K562 (cell line): ENCODE measurements around the gene STX1A. TPM values are rescaled to one million over a fixed set of nuclear protein-coding genes. Genes with fewer than 3 reads are reported as not detected.

ENCODE experiments used
- ARNT ChIP-seq, 2 experiments: fragments of 450-650 bp; IDR thresholded peaks; 2 replicates each; pipeline ENCODE4 v1.6.1; 2016; ENCODE audit warnings: mild to moderate bottlenecking in 1 of 2
- ATF4 ChIP-seq: fragments of 450-650 bp; formaldehyde crosslinking; IDR thresholded peaks from 2 replicates; pipeline ENCODE4 v1.4.0; 2022; ENCODE audit warnings: mild to moderate bottlenecking, moderate library complexity
- CTCF ChIP-seq, 3 experiments: IDR thresholded peaks in 2 of 3; conservative IDR thresholded peaks in 1 of 3; 2 replicates each; pipeline ENCODE4 v1.5.1; 2011 to 2012; ENCODE audit warnings: low read length in 3 of 3, mild to moderate bottlenecking in 3 of 3, control low read depth in 2 of 3, improper control_type of control experiment in 1 of 3, inconsistent platforms in 1 of 3, low read depth in 1 of 3, mixed read lengths in 1 of 3, moderate library complexity in 1 of 3; ENCODE audit not compliant: insufficient read depth in 2 of 3
- DEAF1 ChIP-seq: fragments of 450-650 bp; formaldehyde crosslinking; IDR thresholded peaks from 2 replicates; pipeline ENCODE4 v1.4.0; 2020; ENCODE audit warnings: mild to moderate bottlenecking, moderate library complexity
- E2F8 ChIP-seq: fragments of 450-650 bp; IDR thresholded peaks from 2 replicates; pipeline ENCODE4 v1.7.1; 2018; ENCODE audit warnings: mild to moderate bottlenecking, low read depth; ENCODE audit not compliant: partially characterized antibody
- GABPA ChIP-seq: fragments of 200-800 bp; sonication (Bioruptor generic); conservative IDR thresholded peaks from 2 replicates; pipeline ENCODE4 v1.6.1; 2016; ENCODE audit warnings: low read depth, missing genetic modification characterization, missing compliant biosample characterization
- HDAC2 ChIP-seq: fragments of 450-650 bp; IDR thresholded peaks from 2 replicates; pipeline ENCODE4 v1.6.1; 2016; ENCODE audit warnings: mild to moderate bottlenecking
- SUPT5H ChIP-seq: fragments of 450-650 bp; IDR thresholded peaks from 2 replicates; pipeline ENCODE4 v1.6.1; 2016
- TBP ChIP-seq: optimal IDR thresholded peaks from 2 replicates; pipeline ENCODE3; 2011; ENCODE audit warnings: low read depth, low read length, improper control_type of control experiment
- ZNF280A ChIP-seq: fragments of 450-650 bp; IDR thresholded peaks from 2 replicates; pipeline ENCODE4 v1.6.1; 2018; ENCODE audit warnings: mild to moderate bottlenecking, low read depth; ENCODE audit not compliant: partially characterized antibody
- ZNF512 ChIP-seq: IDR thresholded peaks from 2 replicates; pipeline ENCODE4 v1.6.1; 2016; ENCODE audit warnings: missing genetic modification characterization, missing compliant biosample characterization
- polyA plus RNA-seq, 8 experiments: library from polyadenylated mRNA; depleted of rRNA in 4 of 8; stranded (reverse) in 5 of 8; unstranded in 3 of 8; fragments of >200 nt; fragmentation: Nextera tagmentation in 2 of 8; fragmentation: Illumina TruSeq in 1 of 8; extraction: Ambion mirVana in 2 of 8; extraction: Trizol in 1 of 8; gene quantifications; 2 replicates each; pipeline versions ENCODE4 v1.2.1 to v1.2.3, GENCODE V29; 2011 to 2014; ENCODE audit warnings: inconsistent platforms in 1 of 8, missing spikeins in 1 of 8
- total RNA-seq, 7 experiments: library from RNA; depleted of rRNA in 6 of 7; stranded (reverse); fragments of >200 nt in 6 of 7; fragmentation: Illumina TruSeq in 2 of 7; extraction: Trizol in 2 of 7; gene quantifications; 2 replicates each; pipeline versions ENCODE4 v1.2.1 to v1.2.3, GENCODE V29; 2011 to 2021; ENCODE audit warnings: low replicate concordance in 1 of 7

STX1A gene
- total and polyA plus RNA-seq, 9 of the 15 experiments (the other 6 are each of a cell fraction or from before 2014, with no cell fraction given): 0.04 to 15.1 (median 6.3) TPM

GRCh38 chr7:73701357-73701995 lies 18.0 kb downstream of the STX1A start (continued):
- TF ChIP-seq ATF4 (CRISPR knock-in tag) (no peak), ARNT (IDR thresholded peaks at IDR 0.05) (no peak), GABPA (tag) (no peak), TBP (no peak), SUPT5H (peak; percentile 11; the same call in 1 of the 2 replicates), E2F8 (peak; percentile 40), ZNF280A (no peak), CTCF (IDR thresholded peaks at IDR 0.05 in 2 of 3, conservative IDR thresholded peaks at IDR 0.05 in 1 of 3; ENCODE audit: insufficient read depth in 2 of 3, low read depth in 1 of 3, low read length in 3 of 3) (peak; percentile 83 to 94 (median 85)), HDAC2 (peak; percentile 84), DEAF1 (CRISPR knock-in tag) (no peak), ZNF512 (tag) (no peak)
